ACHN (cell line): ENCODE data around the gene CAPZB.

ENCODE experiments used
- DNase-seq: peaks from one replicate; pipeline ENCODE4 v3.0.0-alpha.2; 2015
- in situ Hi-C: cut with HindIII; loops from 2 replicates; pipeline ENCODE4 v1.10.0; 2017; ENCODE audit warnings: low sequenced_read_pairs, low pct_ligation_motif_present, low pct_unique_long_range_greater_than_20kb

Gene CAPZB

GRCh38 chr1:19421365-19421764 lies 64.0 kb downstream of the CAPZB start:
- DNase-seq: no peak
- in situ Hi-C loops: no loop called here

GRCh38 chr1:19420606-19421005 lies 64.7 kb downstream of the CAPZB start:
- in situ Hi-C loops: no loop called here
- DNase-seq: no peak

GRCh38 chr1:19419691-19420090 lies 65.6 kb downstream of the CAPZB start:
- in situ Hi-C loops: no loop called here

GRCh38 chr1:19418503-19418971 lies 66.8 kb downstream of the CAPZB start:
- in situ Hi-C loops: no loop called here
- DNase-seq: no peak

More at GRCh38 chr1:19419691-19420090, 65.6 kb downstream of the CAPZB start:
- no peak for DNase-seq

GRCh38 chr1:19416921-19417470 lies 68.3 kb downstream of the CAPZB start:
- DNase-seq: no peak
- in situ Hi-C loops: no loop called here

GRCh38 chr1:19416145-19416544 lies 69.2 kb downstream of the CAPZB start:
- in situ Hi-C loops: no loop called here
- DNase-seq: no peak

- no peak for DNase-seq
- in situ Hi-C loops: no loop called here
These were observed 70.7 kb downstream of the CAPZB start for GRCh38 chr1:19414515-19415121.

GRCh38 chr1:19413999-19414398 lies 71.3 kb downstream of the CAPZB start:
- no peak for DNase-seq
- in situ Hi-C loops: no loop called here

- in situ Hi-C loops: no loop called here
- no peak for DNase-seq
These were observed 72.7 kb downstream of the CAPZB start for GRCh38 chr1:19412654-19413053.

GRCh38 chr1:19411612-19412011 lies 73.7 kb downstream of the CAPZB start:
- DNase-seq: no peak
- in situ Hi-C loops: no loop called here

GRCh38 chr1:19410393-19410792 lies 74.9 kb downstream of the CAPZB start:
- in situ Hi-C loops: no loop called here

GRCh38 chr1:19409477-19410341 lies 75.6 kb downstream of the CAPZB start:
- DNase-seq: no peak
- in situ Hi-C loops: no loop called here

More at GRCh38 chr1:19410393-19410792, 74.9 kb downstream of the CAPZB start:
- no peak for DNase-seq

GRCh38 chr1:19407494-19408096 lies 77.7 kb downstream of the CAPZB start:
- DNase-seq: no peak
- in situ Hi-C loops: no loop called here

GRCh38 chr1:19406680-19407079 lies 78.7 kb downstream of the CAPZB start:
- in situ Hi-C loops: no loop called here
- DNase-seq: no peak

GRCh38 chr1:19405761-19406487 lies 79.4 kb downstream of the CAPZB start:
- no peak for DNase-seq
- in situ Hi-C loops: no loop called here

- DNase-seq: no peak
- in situ Hi-C loops: no loop called here
These were observed 80.1 kb downstream of the CAPZB start for GRCh38 chr1:19405195-19405760.

GRCh38 chr1:19404748-19405147 lies 80.6 kb downstream of the CAPZB start:
- in situ Hi-C loops: no loop called here

GRCh38 chr1:19403256-19403655 lies 82.1 kb downstream of the CAPZB start:
- in situ Hi-C loops: no loop called here
- DNase-seq: no peak

More at GRCh38 chr1:19404748-19405147, 80.6 kb downstream of the CAPZB start:
- DNase-seq: no peak
